ENCODE data around the gene SNAP47.

- TF ChIP-seq CTCF (IDR thresholded peaks at IDR 0.05) = no peak
- no peak for TF ChIP-seq POLR2AphosphoS5 (IDR thresholded peaks at IDR 0.05)
- no peak for TF ChIP-seq POLR2A (IDR thresholded peaks at IDR 0.05)
- TF ChIP-seq EP300 (IDR thresholded peaks at IDR 0.05; ENCODE audit: low read depth) = no peak
These were observed 8.2 kb upstream of the SNAP47 start for GRCh38 chr1:227726924-227727599.
